H9 (cell line): Measurements from ENCODE around the gene SYDE1. TPM values are rescaled to one million over a fixed set of nuclear protein-coding genes. Genes with fewer than 3 reads are reported as not detected.

Source experiments
- DNase-seq: peaks from one replicate; pipeline ENCODE4 v3.0.0-alpha.2; 2017
- H2AFZ ChIP-seq: one replicate; pipeline ENCODE4 v1.6.1; 2013; ENCODE audit warnings: mild to moderate bottlenecking, low read length, control low read depth, moderate library complexity
- H2AK5ac ChIP-seq: 2 replicates; pipeline ENCODE4 v1.6.1; 2013; ENCODE audit warnings: low read length, control low read depth, mixed read lengths; ENCODE audit not compliant: insufficient read length
- H2BK120ac ChIP-seq: one replicate; pipeline ENCODE4 v1.6.1; 2013; ENCODE audit warnings: low read depth, mild to moderate bottlenecking, low read length, control low read depth, inconsistent platforms; ENCODE audit not compliant: poor library complexity, severe bottlenecking
- H2BK12ac ChIP-seq: 2 replicates; pipeline ENCODE4 v1.6.1; 2013; ENCODE audit warnings: low read length, control low read depth, mixed read lengths, low read depth; ENCODE audit not compliant: insufficient read length
- H2BK15ac ChIP-seq: 2 replicates; pipeline ENCODE4 v1.6.1; 2013; ENCODE audit warnings: low read depth, low read length, control low read depth
- H2BK20ac ChIP-seq: one replicate; pipeline ENCODE4 v1.6.1; 2013; ENCODE audit warnings: low read depth, mild to moderate bottlenecking, low read length, control low read depth, inconsistent platforms; ENCODE audit not compliant: poor library complexity, severe bottlenecking
- H2BK5ac ChIP-seq: 2 replicates; pipeline ENCODE4 v1.6.1; 2013; ENCODE audit warnings: low read length, control low read depth, mixed read lengths; ENCODE audit not compliant: insufficient read length
- H3K14ac ChIP-seq: 2 replicates; pipeline ENCODE4 v1.6.1; 2013; ENCODE audit warnings: low read length, control low read depth; ENCODE audit not compliant: insufficient read depth
- H3K18ac ChIP-seq: 2 replicates; pipeline ENCODE4 v1.6.1; 2013; ENCODE audit warnings: low read depth, mild to moderate bottlenecking, mixed read lengths, low read length, control low read depth; ENCODE audit not compliant: insufficient read length
- H3K23ac ChIP-seq: 2 replicates; pipeline ENCODE4 v1.6.1; 2013; ENCODE audit warnings: low read length, control low read depth, mixed read lengths, low read depth; ENCODE audit not compliant: insufficient read length
- H3K23me2 ChIP-seq: 2 replicates; pipeline ENCODE4 v1.6.1; 2013; ENCODE audit warnings: low read depth, mild to moderate bottlenecking, mixed read lengths, low read length, control low read depth; ENCODE audit not compliant: insufficient read length, poor library complexity, severe bottlenecking
- H3K27ac ChIP-seq: 2 replicates; pipeline ENCODE4 v1.5.1; 2013; ENCODE audit warnings: low read length, control low read depth, mixed read lengths, low read depth; ENCODE audit not compliant: insufficient read length
- H3K27me3 ChIP-seq: 2 replicates; pipeline ENCODE4 v1.6.1; 2013; ENCODE audit warnings: low read length, control low read depth, inconsistent platforms; ENCODE audit not compliant: insufficient read depth
- H3K4ac ChIP-seq: 2 replicates; pipeline ENCODE4 v1.6.1; 2013; ENCODE audit warnings: low read depth, mild to moderate bottlenecking, control low read depth, inconsistent platforms, low read length, moderate library complexity
- H3K4me1 ChIP-seq: 2 replicates; pipeline ENCODE4 v1.6.1; 2013; ENCODE audit warnings: low read length, control low read depth, inconsistent platforms; ENCODE audit not compliant: insufficient read depth
- H3K4me2 ChIP-seq: 2 replicates; pipeline ENCODE4 v1.6.1; 2013; ENCODE audit warnings: low read length, control low read depth, mixed read lengths; ENCODE audit not compliant: insufficient read length, insufficient read depth
- H3K56ac ChIP-seq: 2 replicates; pipeline ENCODE4 v1.6.1; 2013; ENCODE audit warnings: low read depth, mild to moderate bottlenecking, mixed read lengths, low read length, control low read depth; ENCODE audit not compliant: insufficient read length
- H3K79me1 ChIP-seq: 2 replicates; pipeline ENCODE4 v1.6.1; 2013; ENCODE audit warnings: low read depth, mild to moderate bottlenecking, moderate library complexity, low read length, control low read depth, inconsistent platforms; ENCODE audit not compliant: insufficient read depth, poor library complexity, severe bottlenecking
- H3K79me2 ChIP-seq: 2 replicates; pipeline ENCODE4 v1.6.1; 2013; ENCODE audit warnings: low read length, control low read depth, inconsistent platforms; ENCODE audit not compliant: insufficient read depth
- H3K9ac ChIP-seq: 2 replicates; pipeline ENCODE4 v1.6.1; 2013; ENCODE audit warnings: low read length, control low read depth, mixed read lengths; ENCODE audit not compliant: insufficient read length; ENCODE audit errors: extremely low read depth
- H3K9me3 ChIP-seq: one replicate; pipeline ENCODE4 v1.6.1; 2013; ENCODE audit warnings: low read depth, low read length, inconsistent platforms; ENCODE audit not compliant: control insufficient read depth
- H3T11ph ChIP-seq: one replicate; pipeline ENCODE4 v1.6.1; 2013; ENCODE audit warnings: mild to moderate bottlenecking, low read length, control low read depth, inconsistent platforms
- H4K20me1 ChIP-seq: one replicate; pipeline ENCODE4 v1.6.1; 2013; ENCODE audit not compliant: control insufficient read depth, insufficient read length, insufficient read depth
- H4K5ac ChIP-seq: 2 replicates; pipeline ENCODE4 v1.6.1; 2013; ENCODE audit warnings: low read depth, mild to moderate bottlenecking, mixed read lengths, low read length, control low read depth; ENCODE audit not compliant: insufficient read length
- H4K8ac ChIP-seq: replicated peaks from 2 replicates; pipeline ENCODE4 v1.6.1; 2013; ENCODE audit warnings: low read length, control low read depth, mixed read lengths, low read depth; ENCODE audit not compliant: insufficient read length
- H4K91ac ChIP-seq: 2 replicates; pipeline ENCODE4 v1.6.1; 2013; ENCODE audit warnings: low read depth, mild to moderate bottlenecking, moderate library complexity, mixed read lengths, low read length, control low read depth; ENCODE audit not compliant: insufficient read length
- H3K27ac Mint-ChIP-seq, 3 experiments: 2 replicates in 2 of 3; 3 replicates in 1 of 3; pipeline ENCODE4 v1.8.0; 2020 to 2021; ENCODE audit warnings: mixed read lengths in 3 of 3, mild to moderate bottlenecking in 1 of 3, moderate library complexity in 1 of 3
- H3K27me3 Mint-ChIP-seq: 2 replicates; pipeline ENCODE4 v1.8.0; 2021; ENCODE audit warnings: low read depth, mild to moderate bottlenecking, moderate library complexity, mixed read lengths
- H3K36me3 Mint-ChIP-seq, 3 experiments: 2 replicates in 2 of 3; 3 replicates in 1 of 3; pipeline ENCODE4 v1.8.0; 2020 to 2021; ENCODE audit warnings: low read depth in 3 of 3, mixed read lengths in 3 of 3; ENCODE audit not compliant: insufficient read depth in 1 of 3
- H3K4me1 Mint-ChIP-seq, 2 experiments: 2 replicates each; pipeline ENCODE4 v1.8.0; 2020; ENCODE audit warnings: mixed read lengths in 2 of 2
- H3K4me3 Mint-ChIP-seq, 2 experiments: 2 replicates in 1 of 2; 3 replicates in 1 of 2; pipeline ENCODE4 v1.8.0; 2020 to 2021; ENCODE audit warnings: mild to moderate bottlenecking in 2 of 2, mixed read lengths in 2 of 2, moderate library complexity in 1 of 2
- H3K9me3 Mint-ChIP-seq, 2 experiments: 2 replicates in 1 of 2; 3 replicates in 1 of 2; pipeline ENCODE4 v1.8.0; 2020; ENCODE audit warnings: mild to moderate bottlenecking in 2 of 2, mixed read lengths in 2 of 2, moderate library complexity in 1 of 2
- WGBS: extraction: QIAGEN DNeasy Blood & Tissue Kit; methylation state at CpG from one replicate; pipeline ENCODE4 v1.1.7; 2013; ENCODE audit warnings: missing lambda C conversion rate, low lambda C conversion rate, mixed read lengths; ENCODE audit not compliant: insufficient read length; ENCODE audit errors: extremely low coverage; 5-methylcytosine and 5-hydroxymethylcytosine counted together
- total RNA-seq: library from RNA; stranded (reverse); gene quantifications from 2 replicates; pipeline ENCODE4 v1.2.1, GENCODE V29; 2021
- TF ChIP-seq, protein P1 (sequence below): fragments of 200-600 bp; sonication (generic); conservative IDR thresholded peaks from 3 replicates; pipeline ENCODE4 v1.8.0; 2021; ENCODE audit warnings: antibody characterized with exemption, mild to moderate bottlenecking

Gene SYDE1
- total RNA-seq, 1 experiment from 2014 or later = 21.4 TPM

DNA sequence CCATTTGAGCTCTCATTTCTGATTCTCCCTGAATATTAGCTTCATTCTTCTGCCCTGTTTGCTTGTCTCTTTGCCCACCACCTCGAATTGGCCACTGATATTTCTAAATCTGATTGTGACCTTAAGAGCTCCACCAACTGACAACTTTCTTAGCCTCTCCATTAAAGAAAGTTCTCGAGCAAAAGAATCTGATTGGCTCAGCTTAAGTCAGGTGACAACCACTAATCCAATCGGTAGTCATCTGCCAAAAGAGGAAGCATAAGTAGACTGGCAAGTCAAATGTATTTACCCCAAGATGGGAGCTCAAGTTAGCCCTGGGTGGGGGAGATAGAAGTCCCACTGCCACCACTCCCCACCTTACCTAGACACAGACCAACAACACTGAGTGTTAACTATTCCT is 52.0 kb downstream of the SYDE1 start:
- no peak overlapping the region for H2AK5ac ChIP-seq
- Mint-ChIP-seq H3K9me3 (peaks cover 9 to 11% of the 10 kb centered on the region in 2 experiments), H3K4me1 (peaks cover 9% of the 10 kb centered on the region in 2 experiments), H3K36me3 (peaks cover 20 to 43% (median 31%) of the 10 kb centered on the region in 3 experiments), H3K27me3 (no peaks in the 10 kb centered on the region), H3K4me3 (no peak overlapping the region), H3K27ac (no peak overlapping the region)
- H3T11ph ChIP-seq = no peak overlapping the region
- WGBS = no CpG with 5 or more reads among the region's 3 CpGs
- H4K5ac ChIP-seq = no peak overlapping the region
- H2BK12ac ChIP-seq = no peak overlapping the region
- H3K18ac ChIP-seq = no peak overlapping the region
- H3K27me3 ChIP-seq = no peaks in the 10 kb centered on the region
- H3K4me1 ChIP-seq = no peaks in the 10 kb centered on the region
- H3K9me3 ChIP-seq = no peaks in the 10 kb centered on the region
- no peak overlapping the region for H2BK120ac ChIP-seq
- no peak overlapping the region for H3K14ac ChIP-seq
- no peak overlapping the region for H3K56ac ChIP-seq
- H3K27ac ChIP-seq = no peak overlapping the region
- H3K4ac ChIP-seq = no peak overlapping the region
- H3K4me2 ChIP-seq = no peak overlapping the region
- H2AFZ ChIP-seq = no peak overlapping the region
- no peak overlapping the region for H4K8ac ChIP-seq
- no peaks in the 10 kb centered on the region for H4K20me1 ChIP-seq
- no peaks in the 10 kb centered on the region for H3K23me2 ChIP-seq
- no peak overlapping the region for H4K91ac ChIP-seq
- H2BK5ac ChIP-seq = no peak overlapping the region
- no peak overlapping the region for H2BK20ac ChIP-seq
- H2BK15ac ChIP-seq = no peak overlapping the region
- no peak overlapping the region for H3K23ac ChIP-seq
- TF ChIP-seq, protein P1, sequence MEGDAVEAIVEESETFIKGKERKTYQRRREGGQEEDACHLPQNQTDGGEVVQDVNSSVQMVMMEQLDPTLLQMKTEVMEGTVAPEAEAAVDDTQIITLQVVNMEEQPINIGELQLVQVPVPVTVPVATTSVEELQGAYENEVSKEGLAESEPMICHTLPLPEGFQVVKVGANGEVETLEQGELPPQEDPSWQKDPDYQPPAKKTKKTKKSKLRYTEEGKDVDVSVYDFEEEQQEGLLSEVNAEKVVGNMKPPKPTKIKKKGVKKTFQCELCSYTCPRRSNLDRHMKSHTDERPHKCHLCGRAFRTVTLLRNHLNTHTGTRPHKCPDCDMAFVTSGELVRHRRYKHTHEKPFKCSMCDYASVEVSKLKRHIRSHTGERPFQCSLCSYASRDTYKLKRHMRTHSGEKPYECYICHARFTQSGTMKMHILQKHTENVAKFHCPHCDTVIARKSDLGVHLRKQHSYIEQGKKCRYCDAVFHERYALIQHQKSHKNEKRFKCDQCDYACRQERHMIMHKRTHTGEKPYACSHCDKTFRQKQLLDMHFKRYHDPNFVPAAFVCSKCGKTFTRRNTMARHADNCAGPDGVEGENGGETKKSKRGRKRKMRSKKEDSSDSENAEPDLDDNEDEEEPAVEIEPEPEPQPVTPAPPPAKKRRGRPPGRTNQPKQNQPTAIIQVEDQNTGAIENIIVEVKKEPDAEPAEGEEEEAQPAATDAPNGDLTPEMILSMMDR = no peak
- no peaks in the 10 kb centered on the region for H3K79me1 ChIP-seq
- DNase-seq = no peak
- no peaks in the 10 kb centered on the region for H3K79me2 ChIP-seq
- no peak overlapping the region for H3K9ac ChIP-seq
